ENCODE measurements around the gene C6orf47.

DNA sequence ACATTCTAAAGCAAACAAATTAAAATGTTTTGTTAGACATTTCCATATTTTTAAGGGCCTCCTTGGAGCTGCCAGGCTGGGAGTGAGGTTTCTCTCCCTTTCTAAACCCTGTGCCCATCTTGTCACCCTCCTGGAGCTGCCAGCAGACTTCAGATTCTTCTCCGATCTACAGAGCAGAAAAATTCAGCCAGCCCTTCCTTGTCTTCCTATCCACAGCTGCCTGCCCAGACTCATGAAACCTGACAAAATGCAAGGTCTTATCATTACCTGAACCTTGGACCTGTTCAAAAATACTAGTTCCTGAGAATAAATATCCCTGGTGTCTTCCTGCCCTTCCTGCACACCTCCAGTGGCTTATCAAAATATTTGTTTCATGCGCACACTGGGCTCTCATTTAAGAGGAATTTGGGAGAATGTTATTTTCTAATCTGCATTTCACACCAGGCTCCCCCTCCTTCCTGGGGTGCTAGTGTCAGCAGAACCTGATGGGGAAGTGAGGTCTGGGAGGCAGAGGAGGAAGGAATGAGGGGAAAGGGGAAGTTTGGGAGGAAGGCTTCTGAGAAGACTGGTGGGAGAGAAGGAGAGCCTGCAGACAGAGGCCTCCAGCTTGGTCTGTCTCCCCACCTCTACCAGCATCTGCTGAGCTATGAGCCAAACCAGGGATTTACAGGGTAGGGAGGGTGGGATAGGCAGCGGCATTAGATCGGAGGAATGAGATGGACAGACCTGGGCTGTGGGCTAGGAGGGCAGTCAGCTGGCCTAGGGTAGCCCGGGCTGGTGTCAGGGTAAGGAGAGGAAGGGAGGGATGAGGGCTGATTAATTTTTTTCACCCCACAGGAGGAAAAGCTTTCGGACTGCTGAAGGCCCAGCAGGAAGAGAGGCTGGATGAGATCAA is 45.6 kb downstream of the C6orf47 start, which contains the start of gene AIF1:
- TF ChIP-seq, protein P1, sequence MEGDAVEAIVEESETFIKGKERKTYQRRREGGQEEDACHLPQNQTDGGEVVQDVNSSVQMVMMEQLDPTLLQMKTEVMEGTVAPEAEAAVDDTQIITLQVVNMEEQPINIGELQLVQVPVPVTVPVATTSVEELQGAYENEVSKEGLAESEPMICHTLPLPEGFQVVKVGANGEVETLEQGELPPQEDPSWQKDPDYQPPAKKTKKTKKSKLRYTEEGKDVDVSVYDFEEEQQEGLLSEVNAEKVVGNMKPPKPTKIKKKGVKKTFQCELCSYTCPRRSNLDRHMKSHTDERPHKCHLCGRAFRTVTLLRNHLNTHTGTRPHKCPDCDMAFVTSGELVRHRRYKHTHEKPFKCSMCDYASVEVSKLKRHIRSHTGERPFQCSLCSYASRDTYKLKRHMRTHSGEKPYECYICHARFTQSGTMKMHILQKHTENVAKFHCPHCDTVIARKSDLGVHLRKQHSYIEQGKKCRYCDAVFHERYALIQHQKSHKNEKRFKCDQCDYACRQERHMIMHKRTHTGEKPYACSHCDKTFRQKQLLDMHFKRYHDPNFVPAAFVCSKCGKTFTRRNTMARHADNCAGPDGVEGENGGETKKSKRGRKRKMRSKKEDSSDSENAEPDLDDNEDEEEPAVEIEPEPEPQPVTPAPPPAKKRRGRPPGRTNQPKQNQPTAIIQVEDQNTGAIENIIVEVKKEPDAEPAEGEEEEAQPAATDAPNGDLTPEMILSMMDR (IDR thresholded peaks at IDR 0.05; ENCODE audit: low read depth, low read length), result no peak
- no peak for TF ChIP-seq EZH2phosphoT487 (IDR thresholded peaks at IDR 0.05; ENCODE audit: low read depth)
